ENCODE data around the gene RIPOR3.
A peak's percentile ranks its signal among the peaks of the same experiment; 100 is the strongest.
"Not testable (repeated sequence)": the region's sequence is repeated elsewhere in the genome, so short reads cannot be mapped to it uniquely, and the experiment has no call there.

Gene RIPOR3

GRCh38 chr20:50658804-50659380 is 32.5 kb downstream of the RIPOR3 start:
- DNase-seq: no peak

GRCh38 chr20:50655311-50655880 is 35.9 kb downstream of the RIPOR3 start:
- peak; percentile 41 to 60 for DNase-seq

GRCh38 chr20:50654904-50655303 is 36.4 kb downstream of the RIPOR3 start:
- no peak for DNase-seq

GRCh38 chr20:50652702-50653294 is 38.5 kb downstream of the RIPOR3 start:
- no peak for DNase-seq

GRCh38 chr20:50651676-50652075 is 39.7 kb downstream of the RIPOR3 start:
- no peak for DNase-seq

- DNase-seq: no peak
These were observed 41.8 kb downstream of the RIPOR3 start for GRCh38 chr20:50649590-50649989.

GRCh38 chr20:50648651-50649050 is 42.7 kb downstream of the RIPOR3 start:
- no peak for DNase-seq

GRCh38 chr20:50646483-50646996 is 44.8 kb downstream of the RIPOR3 start:
- no peak for DNase-seq

GRCh38 chr20:50645253-50646068 is 45.9 kb downstream of the RIPOR3 start:
- DNase-seq: peak; percentile 78 to 88

GRCh38 chr20:50642288-50642803 is 49.0 kb downstream of the RIPOR3 start:
- peak; percentile 81 to 91 for DNase-seq

GRCh38 chr20:50641625-50642287 is 49.6 kb downstream of the RIPOR3 start:
- peak in 1 of 2 experiments; percentile 54 for DNase-seq

GRCh38 chr20:50639971-50640711 is 51.2 kb downstream of the RIPOR3 start:
- DNase-seq: not testable (repeated sequence)

GRCh38 chr20:50638015-50638847 is 53.1 kb downstream of the RIPOR3 start:
- DNase-seq: not testable (repeated sequence)

- DNase-seq: peak in 1 of 2 experiments; percentile 28
These were observed 54.5 kb downstream of the RIPOR3 start for GRCh38 chr20:50636601-50637540.

- DNase-seq: peak in 1 of 2 experiments; percentile 54
These were observed 55.4 kb downstream of the RIPOR3 start for GRCh38 chr20:50635676-50636600.

GRCh38 chr20:50635014-50635557 is 56.3 kb downstream of the RIPOR3 start:
- DNase-seq: no peak

- DNase-seq: no peak
These were observed 57.2 kb downstream of the RIPOR3 start for GRCh38 chr20:50634191-50634590.

GRCh38 chr20:50633361-50633760 is 58.0 kb downstream of the RIPOR3 start:
- no peak for DNase-seq
